HG03342 (cell line): ENCODE results near the gene COL8A2.

ENCODE experiments used
- ATAC-seq: cut with Tn5 transposase; IDR thresholded peaks from one replicate; pipeline ENCODE4 v1.9.1; 2021; ENCODE audit warnings: mild to moderate bottlenecking, moderate library complexity; ENCODE audit not compliant: unreplicated experiment

The COL8A2 gene

DNA sequence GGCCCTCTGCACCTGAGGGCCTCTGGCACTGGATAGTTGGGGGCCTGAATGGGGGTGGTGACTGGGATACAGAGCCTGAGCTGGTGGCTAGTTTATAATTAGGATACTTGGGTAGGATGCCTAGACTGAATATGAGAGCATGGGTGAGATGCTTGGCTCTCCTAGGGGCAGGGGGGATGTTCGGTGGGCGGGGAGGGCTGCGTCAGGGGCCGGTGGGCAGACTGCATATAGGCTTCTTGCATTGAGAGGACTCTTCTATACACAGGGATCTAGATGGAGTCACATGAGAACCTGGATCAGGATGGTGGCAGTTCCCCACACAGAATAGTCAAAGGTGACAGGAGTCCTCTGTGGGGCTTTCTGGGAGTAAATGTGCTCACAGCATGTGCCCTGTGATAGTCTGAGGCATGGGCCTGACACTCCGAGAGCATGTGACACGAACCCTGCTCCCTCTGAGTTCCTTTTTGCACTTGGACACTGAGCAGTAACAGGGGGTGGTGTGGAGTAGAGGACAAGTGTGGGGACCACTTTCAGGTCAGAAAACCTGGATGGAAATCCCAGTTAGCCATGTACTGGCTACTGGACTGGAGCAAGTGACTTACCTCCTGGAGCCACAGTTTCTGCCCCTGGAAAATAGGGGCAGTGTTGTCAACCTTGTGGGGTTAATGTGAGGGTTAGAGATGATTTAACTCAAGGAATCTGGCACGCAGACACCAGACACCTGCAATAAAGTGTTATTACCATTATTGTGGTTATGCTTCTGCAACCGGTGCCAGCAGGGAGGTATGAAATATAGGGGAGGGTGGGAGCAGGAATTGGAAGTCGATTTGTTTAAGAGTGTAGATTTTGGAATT is 33.2 kb upstream of the COL8A2 start:
- no peak for ATAC-seq

GRCh38 chr1:36157115-36157903 is 32.3 kb upstream of the COL8A2 start:
- ATAC-seq: no peak

- no peak for ATAC-seq
Observed at GRCh38 chr1:36156329-36157114, 31.5 kb upstream of the COL8A2 start.

GRCh38 chr1:36155408-36156328 is 30.6 kb upstream of the COL8A2 start, which contains the start of gene MAP7D1:
TSS of gene MAP7D1 (plus strand) at chr1:36156160. CDS start at chr1:36156418, 258 bp downstream.
- ATAC-seq: peak; percentile 49

DNA sequence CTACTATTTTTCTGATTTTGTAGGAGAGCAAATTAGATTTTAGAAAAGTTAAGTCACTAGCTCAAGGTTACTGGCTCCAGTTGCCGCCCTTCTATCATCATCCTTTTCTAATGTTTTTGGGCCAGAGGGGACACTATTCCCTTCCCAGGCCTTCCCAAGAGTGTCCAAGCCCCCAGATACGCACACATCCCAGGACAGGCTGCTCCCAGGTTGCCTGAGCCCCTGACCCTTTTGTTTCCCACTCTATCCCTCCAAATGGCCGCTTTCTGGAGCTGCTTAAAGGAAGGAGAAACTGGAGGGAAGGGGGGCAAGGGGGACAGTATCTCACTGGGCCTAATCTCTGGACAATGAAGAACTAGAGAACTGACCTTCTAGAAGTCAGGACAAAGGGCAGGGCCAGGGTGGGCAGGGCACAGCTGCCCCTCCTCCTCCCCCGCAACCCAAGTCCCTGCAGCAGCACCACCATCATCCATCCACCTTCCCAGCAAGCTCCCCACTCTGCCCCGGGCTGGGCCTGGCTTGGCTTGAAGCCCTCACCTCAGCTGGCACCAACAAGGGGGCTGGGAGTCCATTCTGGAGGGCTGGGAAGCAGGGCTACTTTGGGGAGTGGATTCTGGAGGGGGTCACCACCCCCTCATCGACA is 29.9 kb upstream of the COL8A2 start:
- ATAC-seq: no peak

DNA sequence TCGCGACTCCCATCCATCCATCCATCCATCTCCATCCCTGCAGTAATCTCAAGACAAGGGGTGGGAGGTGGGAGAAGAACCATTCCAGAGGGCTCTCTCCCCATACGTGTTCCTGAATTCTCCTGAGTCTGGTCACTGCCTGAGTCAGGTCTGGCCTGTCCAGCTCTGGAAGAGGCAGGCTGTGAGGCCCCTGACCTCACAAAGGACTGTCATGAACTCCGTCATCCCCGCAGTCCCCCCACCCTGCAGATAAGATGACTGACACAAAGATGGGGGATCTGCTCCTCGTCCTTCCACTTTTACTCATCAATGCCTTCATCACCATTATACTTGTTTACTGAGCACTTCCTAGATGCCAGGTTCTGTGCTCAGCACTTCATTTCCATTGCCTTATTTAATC is 29.3 kb upstream of the COL8A2 start:
- no peak for ATAC-seq

DNA sequence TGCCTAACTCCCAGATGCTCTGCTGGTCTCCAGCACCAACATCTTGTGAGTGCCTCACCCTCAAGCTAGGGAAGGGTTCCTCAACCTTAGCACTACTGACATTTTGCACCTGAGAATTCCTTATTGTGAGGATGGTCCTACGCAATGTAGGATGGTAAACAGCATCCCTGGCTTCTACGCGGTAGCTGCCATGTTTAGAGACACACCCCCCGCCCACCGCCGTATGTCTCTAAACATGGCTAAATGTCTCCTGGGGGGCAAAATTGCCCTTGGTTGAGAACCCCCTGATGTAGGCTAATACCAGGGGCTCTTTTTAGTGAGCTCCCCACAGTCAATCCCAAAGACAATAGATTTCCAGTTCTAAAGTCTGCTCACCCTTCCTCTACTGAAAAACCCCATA is 28.5 kb upstream of the COL8A2 start:
- no peak for ATAC-seq

- ATAC-seq: no peak
Observed at GRCh38 chr1:36151845-36152203, 26.8 kb upstream of the COL8A2 start.

DNA sequence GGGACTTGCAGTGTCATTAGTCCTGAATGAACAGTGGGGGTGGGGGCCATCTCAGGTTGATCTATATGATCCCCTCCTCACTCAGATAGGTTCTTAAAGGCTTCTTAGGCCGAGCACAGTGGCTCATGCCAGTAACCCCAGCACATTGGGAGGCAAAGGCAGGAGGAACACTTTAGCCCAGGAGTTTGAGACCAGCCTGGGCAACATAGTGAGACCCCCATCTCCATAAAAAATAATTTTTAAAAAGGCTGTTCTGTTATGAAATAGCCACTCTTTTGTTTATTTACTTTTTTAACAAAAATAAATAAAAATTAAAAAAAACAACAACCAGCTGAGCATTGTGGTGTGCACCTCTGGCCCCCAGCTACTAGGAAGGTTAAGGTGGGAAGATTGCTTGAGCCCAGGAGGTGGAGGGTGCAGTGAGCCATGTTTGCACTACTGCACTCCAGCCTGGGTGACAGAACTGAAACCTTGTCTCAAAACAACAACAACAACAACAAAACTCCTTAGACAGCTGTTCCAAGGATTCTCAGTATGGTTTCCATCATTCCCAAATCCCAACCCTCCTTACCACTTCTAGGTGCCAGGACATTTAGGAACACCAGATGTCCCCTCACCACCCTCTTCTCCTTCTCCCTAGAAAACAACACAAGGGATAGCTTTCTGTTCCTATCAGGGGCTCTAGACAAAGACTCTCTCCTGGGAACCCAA is 26.3 kb upstream of the COL8A2 start:
- no peak for ATAC-seq

DNA sequence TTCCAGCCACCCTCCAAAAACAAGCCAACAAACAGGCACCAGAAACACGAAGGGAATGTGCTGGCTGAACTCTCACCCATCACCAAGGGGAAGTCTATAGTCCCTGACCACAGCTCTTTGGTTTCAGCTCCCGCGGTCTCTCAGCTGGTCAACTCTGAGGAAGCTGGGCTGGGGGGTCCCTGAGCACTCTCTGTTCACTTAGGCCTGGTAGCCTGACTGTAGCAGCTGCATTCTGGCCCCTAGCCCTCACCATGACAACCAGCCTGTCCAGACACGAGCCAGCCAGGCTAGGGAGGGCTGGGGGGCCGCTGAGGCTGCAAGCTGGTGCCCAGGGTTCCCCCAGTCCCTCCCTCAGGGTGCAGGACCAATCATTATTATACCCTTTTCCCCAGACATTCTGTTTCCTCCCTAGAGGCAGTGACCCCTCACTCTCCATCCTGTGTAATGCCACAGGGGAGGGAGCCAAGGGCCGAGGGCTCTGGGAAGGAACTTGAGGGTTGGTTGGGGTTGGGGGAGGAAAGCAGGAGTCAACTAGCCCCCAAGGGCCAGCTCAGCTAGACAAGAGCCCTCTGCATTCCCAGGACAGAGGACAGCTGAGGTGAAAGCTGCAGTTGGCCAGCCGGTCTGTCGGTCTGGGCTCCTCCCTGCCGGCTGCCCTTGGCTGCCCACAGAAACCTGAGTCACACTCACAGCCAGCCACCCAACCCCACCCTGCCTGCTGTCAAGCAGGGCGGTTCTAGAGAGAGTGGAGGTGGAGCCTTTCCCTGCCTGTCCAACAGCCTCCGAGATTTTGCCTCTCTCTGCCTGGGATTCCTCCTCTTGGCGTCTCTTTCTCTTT is 25.5 kb upstream of the COL8A2 start:
- ATAC-seq: peak; percentile 37

DNA sequence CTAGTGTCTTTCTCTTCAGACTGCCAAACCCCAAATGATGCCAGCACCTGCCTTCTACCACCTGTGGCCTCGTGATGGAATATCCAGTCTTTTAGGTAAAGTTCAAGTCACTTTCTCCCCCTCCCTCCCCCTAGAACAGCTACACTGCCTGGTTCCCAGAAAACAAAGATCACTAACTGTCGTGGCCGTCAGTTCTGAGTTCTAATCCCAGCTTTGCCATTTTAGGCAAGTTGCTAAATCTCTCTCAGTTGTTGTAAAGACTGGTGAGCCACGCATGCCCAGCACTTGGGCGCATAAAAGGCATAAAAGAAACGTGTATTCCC is 24.9 kb upstream of the COL8A2 start:
- no peak for ATAC-seq

GRCh38 chr1:36149237-36149972 is 24.4 kb upstream of the COL8A2 start, which contains the start of gene TRAPPC3:
TSS of gene TRAPPC3 (minus strand) at chr1:36149486. CDS start at chr1:36149378, 108 bp downstream.
- peak; percentile 87 for ATAC-seq

DNA sequence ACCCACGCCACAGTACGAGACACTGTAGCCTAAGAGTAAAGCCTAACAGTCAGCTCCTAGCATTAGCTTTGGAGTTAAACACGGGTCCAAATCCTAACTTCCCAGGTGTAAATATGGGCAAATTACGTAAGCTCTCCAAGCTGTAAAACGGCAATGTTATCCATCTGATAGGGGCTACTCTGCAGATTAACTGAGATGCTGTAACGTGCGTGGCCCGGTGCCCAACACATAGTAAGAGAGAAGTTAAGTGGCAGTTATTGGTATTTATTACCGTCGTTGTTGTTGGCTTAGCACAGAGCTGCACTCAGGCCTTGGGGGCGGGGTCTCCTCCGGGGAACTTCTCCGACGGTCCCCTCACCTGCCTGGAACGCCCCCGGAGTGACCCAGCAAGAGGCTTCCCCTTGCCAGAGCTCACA is 23.8 kb upstream of the COL8A2 start:
- no peak for ATAC-seq

DNA sequence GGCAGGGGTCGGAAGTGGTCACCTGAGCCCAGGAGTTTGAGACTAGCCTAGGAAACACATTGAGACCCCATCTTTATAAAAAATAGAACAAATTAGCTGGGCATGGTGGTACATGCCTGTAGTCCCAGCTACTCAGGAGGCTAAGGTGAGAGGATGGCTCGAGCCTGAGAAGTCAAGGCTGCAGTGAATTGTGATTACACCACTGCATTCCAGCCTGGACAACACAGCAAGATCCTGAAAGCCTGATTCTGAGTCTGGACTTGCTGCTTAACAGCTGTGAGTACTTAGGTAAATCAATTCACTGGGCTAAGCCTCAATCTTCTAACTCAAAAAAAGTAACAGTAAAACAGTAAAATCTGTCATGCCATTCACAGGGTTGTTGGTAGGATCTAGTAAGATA is 19.4 kb upstream of the COL8A2 start:
- ATAC-seq: no peak

DNA sequence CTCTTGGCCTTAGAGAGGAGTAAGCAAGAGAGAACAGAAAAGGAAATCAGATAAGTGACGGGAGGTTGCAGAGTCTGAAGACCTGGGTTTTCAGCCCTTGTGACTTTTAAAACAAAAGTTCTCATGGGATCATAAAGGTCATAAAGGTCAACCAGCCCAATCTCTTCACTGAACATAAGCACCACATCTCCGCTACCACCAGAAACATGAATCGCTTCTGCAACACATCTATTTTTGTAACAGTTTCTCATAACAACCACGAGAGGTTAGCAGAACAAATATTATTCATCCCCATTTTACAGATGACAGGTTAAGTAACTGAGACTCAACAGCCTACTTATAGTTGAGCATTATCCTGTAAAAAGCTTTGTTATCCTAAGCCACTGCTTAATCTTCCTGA is 18.4 kb upstream of the COL8A2 start:
- ATAC-seq: no peak

DNA sequence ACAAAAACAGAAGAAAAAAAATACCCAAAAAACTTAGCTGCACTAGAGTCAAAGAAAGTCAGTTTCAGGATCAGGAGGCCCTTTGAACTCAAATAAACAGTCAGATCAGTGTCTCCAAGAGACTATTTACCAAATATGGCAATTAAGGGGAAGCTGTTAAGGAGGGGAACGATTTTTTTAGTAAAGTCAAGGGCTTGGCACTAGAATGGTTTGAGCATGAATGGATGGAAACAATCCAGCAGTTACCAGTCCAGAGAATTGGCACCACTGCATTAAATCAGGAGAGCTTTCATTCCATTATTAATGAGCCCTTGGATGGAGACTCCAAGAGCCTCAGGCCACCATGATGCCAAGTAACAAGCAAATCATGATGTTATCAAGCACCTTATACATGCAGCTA is 17.1 kb upstream of the COL8A2 start:
- ATAC-seq: no peak

- no peak for ATAC-seq
Observed at GRCh38 chr1:36139521-36139920, 14.5 kb upstream of the COL8A2 start.

DNA sequence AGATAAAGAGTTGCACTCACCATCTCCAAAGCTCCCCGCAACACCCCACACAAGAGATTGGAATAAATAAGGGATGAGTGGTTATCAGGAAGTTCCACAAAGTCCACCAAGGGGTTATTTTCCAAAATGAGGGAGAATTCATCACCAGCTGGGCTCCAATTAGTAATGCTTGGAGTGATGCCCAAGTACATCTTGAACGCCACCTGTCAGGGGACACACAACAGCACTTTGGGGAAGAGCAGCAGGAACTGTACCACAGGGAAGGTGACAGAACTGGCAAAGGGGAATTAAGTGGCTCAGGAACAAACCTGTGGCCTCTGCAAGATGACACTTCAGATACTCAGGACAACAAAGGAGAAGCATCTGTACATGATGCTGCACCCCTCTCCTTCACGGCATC is 12.8 kb upstream of the COL8A2 start:
- no peak for ATAC-seq
